Fibroblast of skin of right quadriceps (primary cell): ENCODE results near the gene RPL36A.

Source experiments
- DNase-seq: peaks from one replicate; pipeline ENCODE4 v3.0.0-alpha.2; 2013

RPL36A gene

GRCh38 chrX:101393530-101394305 is 2.9 kb downstream of the RPL36A start:
- DNase-seq = no peak

- DNase-seq = no peak
Measured at GRCh38 chrX:101394372-101394771, 3.6 kb downstream of the RPL36A start.

- DNase-seq = no peak
Measured at GRCh38 chrX:101395789-101396188, 5.0 kb downstream of the RPL36A start.

- DNase-seq = no peak
Measured at GRCh38 chrX:101397779-101398178, 7.0 kb downstream of the RPL36A start.

- no peak for DNase-seq
Measured at GRCh38 chrX:101398694-101399093, 7.9 kb downstream of the RPL36A start.

GRCh38 chrX:101399825-101400224 is 9.0 kb downstream of the RPL36A start:
- DNase-seq = no peak

GRCh38 chrX:101407167-101407747 is 16.4 kb downstream of the RPL36A start:
- DNase-seq = no peak

- DNase-seq = peak; percentile 98
Measured at GRCh38 chrX:101407748-101408531, 17.1 kb downstream of the RPL36A start, which contains the start of the genes GLA and HNRNPH2. TSS of gene GLA (minus strand) at chrX:101407925. CDS start at chrX:101407903, 22 bp downstream. TSS of gene HNRNPH2 (plus strand) at chrX:101408222. CDS start at chrX:101411989, 3,767 bp downstream.

GRCh38 chrX:101408532-101408841 is 17.7 kb downstream of the RPL36A start:
- no peak for DNase-seq

- no peak for DNase-seq
Measured at GRCh38 chrX:101409043-101409442, 18.2 kb downstream of the RPL36A start.

GRCh38 chrX:101410461-101410860 is 19.6 kb downstream of the RPL36A start:
- no peak for DNase-seq

- no peak for DNase-seq
Measured at GRCh38 chrX:101411984-101412383, 21.2 kb downstream of the RPL36A start.

- peak; percentile 68 for DNase-seq
Measured at GRCh38 chrX:101415180-101416145, 24.7 kb downstream of the RPL36A start.

GRCh38 chrX:101416691-101417090 is 25.9 kb downstream of the RPL36A start:
- DNase-seq = no peak

- DNase-seq = no peak
Measured at GRCh38 chrX:101417190-101417589, 26.4 kb downstream of the RPL36A start.

GRCh38 chrX:101417981-101418841 is 27.4 kb downstream of the RPL36A start:
- DNase-seq = peak; percentile 31

- DNase-seq = no peak
Measured at GRCh38 chrX:101419489-101419888, 28.7 kb downstream of the RPL36A start.

GRCh38 chrX:101427954-101428353 is 37.1 kb downstream of the RPL36A start:
- DNase-seq = no peak

GRCh38 chrX:101429934-101430333 is 39.1 kb downstream of the RPL36A start:
- DNase-seq = peak; percentile 70

GRCh38 chrX:101430457-101431078 is 39.8 kb downstream of the RPL36A start:
- peak; percentile 61 for DNase-seq

GRCh38 chrX:101442085-101442484 is 51.3 kb downstream of the RPL36A start:
- no peak for DNase-seq
